ENCODE results near the gene POP4.

Gene POP4

GRCh38 chr19:29577649-29577963 lies 28.5 kb upstream of the POP4 start:
- no peak for DNase-seq

DNA sequence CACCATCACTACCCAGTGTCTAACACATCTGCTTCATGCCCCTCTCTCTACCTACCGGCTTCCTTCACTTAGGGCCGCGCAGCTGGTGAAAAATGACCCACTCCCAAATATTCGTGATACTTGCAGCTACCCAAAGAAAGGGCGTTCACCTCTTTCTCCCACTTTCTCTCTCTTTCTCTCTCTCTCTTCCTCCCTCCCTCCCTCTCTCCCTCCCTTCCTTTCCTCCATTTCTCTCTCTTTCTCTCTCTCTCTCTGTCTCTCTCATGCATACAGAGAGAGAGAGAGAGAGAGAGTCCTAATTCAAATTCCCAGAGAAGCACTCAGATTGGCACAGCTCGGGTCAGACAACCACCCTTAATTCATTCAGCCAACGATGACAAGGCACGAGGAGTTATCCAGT lies 27.7 kb upstream of the POP4 start:
- no peak for DNase-seq

DNA sequence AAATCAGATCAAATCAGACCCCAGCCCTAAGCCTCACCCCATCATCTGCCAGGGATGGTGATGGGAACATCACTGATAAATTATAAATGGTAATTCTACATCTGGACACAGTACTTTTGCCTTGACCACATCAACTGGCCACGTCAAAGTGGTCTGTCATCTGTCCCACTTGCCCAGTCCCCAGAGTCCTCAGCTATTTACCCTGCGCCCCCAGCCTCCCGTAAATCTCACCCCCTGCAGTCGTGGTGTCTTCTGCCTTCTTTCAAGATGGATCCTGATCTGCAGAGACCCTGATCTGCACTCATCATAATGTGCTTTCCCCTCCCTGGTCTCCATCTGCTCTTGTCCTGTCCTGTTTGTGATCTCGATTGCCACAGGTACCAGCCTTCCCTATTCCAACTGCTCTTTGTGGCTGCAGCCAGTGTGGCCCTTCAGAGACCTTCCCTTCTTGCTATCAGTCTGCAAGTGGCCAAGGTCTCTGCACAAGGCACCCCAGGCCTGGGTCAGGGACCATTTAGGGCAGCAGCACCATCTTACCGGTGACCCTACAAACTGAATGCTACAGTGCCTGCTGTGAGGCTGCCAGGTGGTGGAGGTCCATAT lies 26.7 kb upstream of the POP4 start:
- DNase-seq, result no peak

- DNase-seq, result no peak
Measured at GRCh38 chr19:29581398-29581797, 24.7 kb upstream of the POP4 start.

DNA sequence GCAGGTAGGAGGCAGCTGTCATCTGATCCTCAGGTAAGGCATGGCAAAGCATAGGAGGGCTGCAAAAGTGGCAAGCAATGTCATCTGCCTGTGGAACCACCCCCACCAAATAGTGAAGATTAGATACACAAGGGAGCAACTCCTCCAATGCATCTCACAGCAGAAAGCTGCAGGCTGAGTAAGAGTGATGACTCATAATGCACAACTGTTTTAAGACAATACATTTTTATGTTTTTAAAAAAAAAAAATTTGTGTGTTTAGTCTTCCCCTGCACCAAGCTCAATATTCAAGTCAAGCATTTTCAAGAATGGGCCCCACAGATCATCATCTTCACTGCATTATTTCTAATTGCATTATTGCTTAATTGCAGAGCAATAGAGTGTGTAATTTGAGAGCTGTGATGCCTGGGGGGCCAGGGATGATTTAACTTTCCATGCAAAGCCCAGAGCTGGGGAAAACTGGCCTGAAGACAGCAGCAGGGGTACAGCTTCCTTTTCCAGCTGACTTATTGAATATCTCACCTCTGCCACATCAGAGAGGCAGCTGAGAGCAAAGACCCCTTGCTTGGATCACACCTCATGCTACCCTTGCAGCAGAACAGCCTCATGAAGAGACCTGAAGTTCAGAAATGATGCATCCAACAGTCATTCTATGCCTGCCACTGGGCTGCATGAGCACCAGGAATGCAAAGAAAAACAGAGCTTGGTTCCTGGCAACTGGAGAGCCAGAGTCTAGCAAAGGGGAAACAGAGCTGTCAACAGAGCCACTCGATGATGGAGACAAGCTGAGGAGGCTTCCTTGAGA lies 22.7 kb upstream of the POP4 start:
- no peak for DNase-seq

GRCh38 chr19:29586401-29586800 lies 19.7 kb upstream of the POP4 start:
- DNase-seq, result no peak

GRCh38 chr19:29587059-29587458 lies 19.0 kb upstream of the POP4 start:
- DNase-seq, result no peak

DNA sequence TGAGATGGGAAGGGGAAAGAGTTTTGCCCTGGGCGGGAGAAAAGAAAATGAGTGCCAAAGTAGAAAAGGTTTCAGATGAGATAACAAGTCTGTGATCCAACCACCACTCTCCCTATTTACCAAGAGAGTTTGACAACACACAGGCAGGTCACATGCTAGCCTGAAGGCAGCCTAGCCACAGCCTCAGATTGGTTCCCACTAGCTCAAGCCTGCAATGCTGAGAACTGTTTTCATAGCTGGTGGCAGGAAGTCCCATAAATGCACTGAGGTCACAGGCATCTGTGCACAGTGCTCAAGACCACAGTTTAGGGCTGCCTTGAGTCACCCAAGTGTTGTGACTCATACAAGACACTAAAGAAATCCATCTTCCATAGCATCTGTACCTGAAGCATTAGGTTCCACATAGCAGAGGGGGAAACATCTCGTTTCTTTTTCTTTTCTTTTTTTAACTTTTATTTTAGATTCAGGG lies 18.5 kb upstream of the POP4 start:
- DNase-seq, result peak; percentile 49

GRCh38 chr19:29588095-29588494 lies 18.0 kb upstream of the POP4 start:
- no peak for DNase-seq

- no peak for DNase-seq
Measured at GRCh38 chr19:29590278-29590677, 15.8 kb upstream of the POP4 start.

DNA sequence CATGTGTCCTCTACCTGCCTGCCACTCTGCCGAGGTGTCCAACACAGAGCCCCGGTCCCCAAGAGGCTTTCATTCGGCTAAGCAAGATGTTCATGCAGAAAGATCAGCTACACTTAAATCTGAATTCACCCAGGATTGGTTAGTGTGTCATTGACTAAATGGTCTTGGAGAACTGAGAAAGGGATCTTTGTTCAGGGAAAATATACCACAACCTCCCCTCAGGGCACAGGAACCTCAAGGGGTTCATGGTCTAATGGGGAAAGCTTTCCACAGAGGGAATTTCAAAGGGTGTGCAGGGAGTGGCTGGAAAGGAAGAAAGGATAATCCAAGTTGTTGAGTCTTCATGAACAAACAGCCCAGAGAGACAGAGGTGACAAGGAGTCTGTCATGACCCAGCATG lies 14.4 kb upstream of the POP4 start:
- DNase-seq, result no peak

DNA sequence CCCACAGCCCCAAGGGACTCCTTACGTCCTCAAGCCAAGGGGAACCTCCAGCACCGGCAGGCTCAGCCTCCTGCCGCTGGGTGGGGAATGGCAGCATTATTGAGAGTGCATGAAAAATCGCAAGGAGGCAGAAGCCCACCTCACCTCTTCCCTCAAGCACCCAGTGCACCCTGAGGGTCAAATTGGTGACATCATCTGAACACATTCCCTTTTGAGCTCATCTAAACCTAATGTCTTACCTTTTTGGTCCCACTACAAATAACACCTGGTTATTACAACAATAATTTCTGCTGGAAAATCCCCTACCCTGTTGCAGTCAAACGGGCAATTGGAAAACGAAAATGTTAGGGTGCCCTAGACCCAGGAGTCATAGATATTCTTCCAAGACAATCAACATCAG lies 12.2 kb upstream of the POP4 start:
- no peak for DNase-seq

- DNase-seq, result no peak
Measured at GRCh38 chr19:29596080-29596727, 9.9 kb upstream of the POP4 start.

GRCh38 chr19:29596885-29597525 lies 9.1 kb upstream of the POP4 start:
- DNase-seq, result no peak

DNA sequence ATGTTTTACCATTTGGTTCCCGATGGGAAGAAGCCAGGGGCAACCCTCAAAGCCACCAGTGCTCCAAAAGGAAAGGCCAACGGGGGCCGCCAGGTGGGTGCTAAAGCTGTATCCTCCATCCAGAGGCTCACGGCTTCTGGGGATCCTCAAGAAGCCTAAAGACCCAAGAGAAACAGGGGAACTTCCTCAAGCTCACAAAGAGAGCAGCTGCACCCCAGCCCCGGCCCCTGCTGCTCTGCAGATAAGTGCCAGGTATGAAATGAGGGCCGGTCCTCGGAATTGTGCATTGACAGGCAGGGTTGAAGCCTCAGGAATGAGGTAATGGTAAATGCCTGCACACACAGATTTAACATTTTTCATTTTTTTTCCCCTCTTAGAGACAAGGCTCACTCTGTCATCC lies 8.0 kb upstream of the POP4 start:
- no peak for DNase-seq

GRCh38 chr19:29598496-29598895 lies 7.6 kb upstream of the POP4 start:
- DNase-seq, result no peak

DNA sequence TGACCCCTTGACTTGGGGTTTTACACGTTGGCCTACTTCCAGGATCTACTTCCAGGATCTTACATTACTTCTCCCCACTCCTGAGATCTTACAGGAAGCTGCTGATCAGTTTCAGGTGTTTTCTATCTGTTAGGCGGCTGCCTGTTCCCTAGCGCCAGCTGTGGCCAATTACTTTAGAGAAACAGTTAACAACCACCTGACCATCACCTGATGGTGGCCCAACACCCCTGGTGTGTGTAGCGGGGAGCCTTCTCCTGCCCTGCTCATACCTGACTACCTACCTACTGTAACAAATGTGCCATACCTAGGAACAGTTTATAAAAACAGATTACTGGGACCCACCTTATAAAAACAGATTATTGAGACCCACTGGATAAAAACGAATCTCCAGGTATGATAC lies 2.8 kb upstream of the POP4 start:
- no peak for DNase-seq

GRCh38 chr19:29606420-29606747 lies 301 bp downstream of the POP4 start:
- no peak for DNase-seq

DNA sequence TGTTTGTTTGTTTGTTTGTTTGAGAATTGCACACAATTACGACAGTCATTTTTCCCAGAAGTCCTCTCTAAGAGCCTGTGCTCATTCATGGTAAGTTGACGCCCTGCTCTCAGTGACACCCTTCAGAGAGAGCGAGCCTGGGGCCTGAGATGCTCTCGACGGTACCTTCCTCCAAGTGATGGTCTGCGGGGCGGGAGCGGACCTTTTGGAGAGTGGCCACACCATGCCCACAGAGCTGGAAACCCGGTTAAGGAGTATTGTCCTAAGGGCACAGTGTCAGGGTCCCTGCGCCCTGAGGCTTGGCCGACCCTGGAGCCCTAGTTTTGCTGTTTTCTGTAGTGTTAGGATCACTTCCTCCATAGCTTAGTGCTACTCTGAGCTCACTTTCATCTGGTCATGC lies 3.6 kb downstream of the POP4 start:
- no peak for DNase-seq

DNA sequence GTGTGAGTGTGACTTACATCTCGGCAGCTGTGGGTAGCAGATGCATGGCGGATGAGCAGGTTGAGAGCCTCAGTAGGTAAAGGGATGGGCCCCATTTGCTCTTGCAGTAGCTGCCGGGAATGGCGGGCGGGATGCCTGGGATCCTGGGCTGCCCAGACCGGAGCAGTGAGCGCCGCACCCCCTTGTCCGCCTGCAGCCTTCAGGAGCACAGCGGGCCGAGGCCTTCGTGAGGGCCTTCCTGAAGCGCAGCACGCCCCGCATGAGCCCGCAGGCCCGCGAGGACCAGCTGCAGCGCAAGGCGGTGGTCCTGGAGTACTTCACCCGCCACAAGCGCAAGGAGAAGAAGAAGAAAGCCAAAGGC lies 4.1 kb downstream of the POP4 start:
- DNase-seq, result no peak

- DNase-seq, result peak; percentile 72
Measured at GRCh38 chr19:29610574-29611271, 4.6 kb downstream of the POP4 start.

- no peak for DNase-seq
Measured at GRCh38 chr19:29612121-29612520, 6.0 kb downstream of the POP4 start.

DNA sequence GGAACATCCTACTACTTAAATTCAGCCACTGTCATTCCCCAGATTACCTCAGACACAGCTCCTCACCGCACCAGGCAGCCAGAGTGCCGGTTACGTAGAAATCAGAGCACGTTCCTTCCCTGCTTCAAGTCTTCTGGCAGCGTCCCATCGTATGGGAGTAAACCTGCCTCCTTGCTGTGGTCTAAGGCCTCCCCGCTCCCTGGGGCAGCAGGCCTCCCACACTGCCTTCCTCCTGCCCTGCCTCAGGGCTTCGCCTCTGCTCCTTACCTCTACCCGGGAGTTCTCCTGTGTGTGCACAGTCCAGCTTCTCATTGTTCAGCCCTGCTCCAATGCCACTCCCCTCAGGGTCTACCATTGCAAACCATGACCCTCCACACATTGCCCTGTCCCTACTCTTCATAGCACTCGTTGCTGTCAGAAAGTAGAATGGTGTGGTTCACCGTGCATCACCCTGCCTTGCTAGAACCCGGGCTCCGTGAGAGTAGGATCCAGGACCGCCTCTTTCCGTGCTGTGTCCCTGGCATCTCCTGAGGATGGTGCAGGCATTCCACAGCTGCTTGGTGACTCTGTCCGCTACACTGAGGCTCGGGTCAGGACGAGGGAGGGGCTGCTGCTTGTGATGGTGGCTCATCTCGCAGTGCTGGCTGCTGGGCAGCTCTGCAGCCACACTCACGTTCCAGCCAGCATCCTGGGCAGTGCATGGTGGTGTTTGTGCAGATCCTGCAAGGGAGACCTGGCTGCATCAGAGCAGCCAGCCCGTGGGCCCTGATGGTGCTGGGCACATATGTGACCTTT lies 6.9 kb downstream of the POP4 start:
- DNase-seq, result no peak

Measured in activated effector memory CD4-positive, alpha-beta T cell treated with Interleukin-2 at 50 U/mL for 16 hours (primary cell).